ENCODE measurements around the gene PKNOX2.

GRCh38 chr11:125312391-125312790 is 147.8 kb downstream of the PKNOX2 start:
- no peak for TF ChIP-seq CTCF (IDR thresholded peaks at IDR 0.05; ENCODE audit: low read depth, low read length)
- TF ChIP-seq EZH2phosphoT487 (IDR thresholded peaks at IDR 0.05; ENCODE audit: low read depth): no peak
